Sigmoid colon (tissue), 7 donors: Measurements from ENCODE around the gene RPL7L1. TPM values are rescaled to one million over a fixed set of nuclear protein-coding genes. Genes with fewer than 3 reads are reported as not detected.
"Not testable (repeated sequence)": the region's sequence is repeated elsewhere in the genome, so short reads cannot be mapped to it uniquely, and the experiment has no call there.

ENCODE experiments used
- DNase-seq: peaks from one replicate; pipeline ENCODE4 v3.0.0-alpha.2; 2019
- H3K27ac ChIP-seq, 4 donors: fragments of 200-600 bp; sonication (generic); one replicate each; pipeline ENCODE4 v1.5.1; 2016 to 2019; ENCODE audit warnings: mild to moderate bottlenecking in 1 of 4
- H3K27me3 ChIP-seq, 3 donors: fragments of 200-600 bp; sonication (generic); one replicate each; pipeline ENCODE4 v1.5.1; 2019; ENCODE audit warnings: mild to moderate bottlenecking in 1 of 3
- H3K36me3 ChIP-seq, 4 donors: fragments of 200-600 bp; sonication (generic); one replicate each; pipeline ENCODE4 v1.5.1; 2016 to 2019
- H3K4me1 ChIP-seq, 4 donors: fragments of 200-600 bp; sonication (generic); one replicate each; pipeline ENCODE4 v1.5.1; 2017 to 2019
- H3K4me3 ChIP-seq, 4 donors: fragments of 200-600 bp; sonication (generic); one replicate each; pipeline ENCODE4 v1.5.1; 2017 to 2019; ENCODE audit warnings: mild to moderate bottlenecking in 2 of 4, moderate library complexity in 1 of 4
- H3K9me3 ChIP-seq, 4 donors: fragments of 200-600 bp in 3 of 4; sonication (generic) in 3 of 4; one replicate each; pipeline versions ENCODE4 v1.5.1 to v1.6.1; 2013 to 2019
- EP300 ChIP-seq, 4 donors: sonication (generic); formaldehyde crosslinking; IDR thresholded peaks; one replicate each; pipeline ENCODE4 v1.6.1; 2017; ENCODE audit warnings: antibody characterized with exemption in 4 of 4
- POLR2A ChIP-seq, 2 donors: fragments of 450-650 bp; IDR thresholded peaks; one replicate each; pipeline ENCODE4 v1.6.1; 2016; ENCODE audit warnings: antibody characterized with exemption in 2 of 2, mild to moderate bottlenecking in 2 of 2, moderate library complexity in 2 of 2
- POLR2AphosphoS5 ChIP-seq, 4 donors: sonication (generic); formaldehyde crosslinking; IDR thresholded peaks; one replicate each; pipeline ENCODE4 v1.6.1; 2017; ENCODE audit warnings: antibody characterized with exemption in 4 of 4
- WGBS, 2 donors: extraction: QIAGEN DNeasy Blood & Tissue Kit; methylation state at CpG; one replicate each; pipeline ENCODE4 v1.1.7; 2013; 5-methylcytosine and 5-hydroxymethylcytosine counted together
- intact Hi-C: fragments of 100-400 bp; cut with DNase I; formaldehyde crosslinking; loops from one replicate; pipeline ENCODE4 v1.15.1; 2023
- polyA plus RNA-seq, 3 donors: library from polyadenylated mRNA; stranded (reverse); fragments of 200-250 nt; gene quantifications; one replicate each; pipeline ENCODE4 v1.2.3, GENCODE V29; 2013
- total RNA-seq, 4 donors: library from RNA; depleted of rRNA; stranded (reverse); fragments of >200 nt; gene quantifications; one replicate each; pipeline ENCODE4 v1.1.0, GENCODE V29; 2016
- TF ChIP-seq, protein P1 (sequence below), 4 experiments: fragments of 450-650 bp in 3 of 4; fragments of 200-600 bp in 1 of 4; IDR thresholded peaks; one replicate each; pipeline ENCODE4 v1.5.1; 2016 to 2019; ENCODE audit warnings: antibody characterized with exemption in 4 of 4, mild to moderate bottlenecking in 3 of 4, moderate library complexity in 2 of 4
- donor health status: healthy with polysubstance abuse.
- donor health status: Bipolar disorder and iron deficiency.
- donor health status: healthy.

RPL7L1 gene
- total and polyA plus RNA-seq, 7 donors, result 30.6 to 79.0 (median 67.6) TPM

DNA sequence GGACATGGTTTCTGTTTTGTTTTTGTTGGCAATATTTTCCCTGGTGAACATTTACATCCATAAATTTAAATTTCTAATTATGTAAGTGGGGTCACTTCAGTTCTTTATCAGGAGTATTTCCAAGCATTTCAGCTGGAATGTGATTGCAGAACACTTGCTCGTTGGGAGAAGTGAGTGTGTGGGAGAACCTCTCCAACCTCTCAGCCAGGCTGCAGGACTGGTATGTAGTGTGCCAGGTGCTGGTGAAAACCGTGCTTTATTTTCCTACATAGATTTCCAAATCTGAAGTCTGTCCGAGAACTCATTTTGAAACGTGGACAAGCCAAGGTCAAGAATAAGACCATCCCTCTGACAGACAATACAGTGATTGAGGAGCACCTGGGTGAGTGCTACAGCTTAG lies 6.3 kb downstream of the RPL7L1 start:
- WGBS, 2 donors, result 79 to 89% methylated on average over 4 of the region's 4 CpGs

DNA sequence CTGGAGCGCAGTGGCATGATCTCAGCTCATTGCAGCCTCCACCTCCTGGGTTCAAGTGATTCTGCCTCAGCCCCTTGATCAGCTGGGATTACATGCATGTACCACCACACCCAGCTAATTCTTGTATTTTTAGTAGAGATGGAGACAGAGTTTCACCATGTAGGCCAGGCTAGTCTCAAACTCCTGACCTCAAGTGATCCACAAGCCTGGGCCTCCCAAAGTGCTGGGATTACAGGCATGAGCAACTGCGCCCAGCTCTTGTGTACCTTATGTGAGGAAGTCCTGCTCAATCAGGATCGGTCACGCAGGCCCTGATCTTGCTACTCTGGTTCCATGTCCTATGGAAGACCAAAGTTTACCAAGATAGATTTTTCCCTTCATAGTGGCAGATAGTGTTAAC lies 8.8 kb downstream of the RPL7L1 start:
- Histone ChIP-seq H3K4me1 (peaks cover 0 to 15% (median 9%) of the 10 kb centered on the region in 4 donors), H3K36me3 (peaks cover 26 to 54% (median 31%) of the 10 kb centered on the region in 4 donors)
- H3K4me3 ChIP-seq, H3K27ac ChIP-seq, H3K27me3 ChIP-seq, intact Hi-C loops, H3K9me3 ChIP-seq, DNase-seq: not testable (repeated sequence)
- 86 to 97% methylated on average over 4 of the region's 4 CpGs for WGBS, 2 donors

More for the DNA sequence above, 6.3 kb downstream of the RPL7L1 start:
- Histone ChIP-seq H3K27ac (no peak overlapping the region), H3K9me3 (no peaks in the 10 kb centered on the region), H3K4me1 (peaks cover 0 to 31% (median 20%) of the 10 kb centered on the region in 4 donors), H3K27me3 (no peaks in the 10 kb centered on the region), H3K36me3 (peaks cover 28 to 70% (median 36%) of the 10 kb centered on the region in 4 donors), H3K4me3 (no peak overlapping the region)
- DNase-seq, result no peak
- no peak for TF ChIP-seq EP300 (IDR thresholded peaks at IDR 0.05)
- TF ChIP-seq POLR2A (IDR thresholded peaks at IDR 0.05), result no peak
- TF ChIP-seq POLR2AphosphoS5 (IDR thresholded peaks at IDR 0.05), result no peak
- TF ChIP-seq, protein P1, sequence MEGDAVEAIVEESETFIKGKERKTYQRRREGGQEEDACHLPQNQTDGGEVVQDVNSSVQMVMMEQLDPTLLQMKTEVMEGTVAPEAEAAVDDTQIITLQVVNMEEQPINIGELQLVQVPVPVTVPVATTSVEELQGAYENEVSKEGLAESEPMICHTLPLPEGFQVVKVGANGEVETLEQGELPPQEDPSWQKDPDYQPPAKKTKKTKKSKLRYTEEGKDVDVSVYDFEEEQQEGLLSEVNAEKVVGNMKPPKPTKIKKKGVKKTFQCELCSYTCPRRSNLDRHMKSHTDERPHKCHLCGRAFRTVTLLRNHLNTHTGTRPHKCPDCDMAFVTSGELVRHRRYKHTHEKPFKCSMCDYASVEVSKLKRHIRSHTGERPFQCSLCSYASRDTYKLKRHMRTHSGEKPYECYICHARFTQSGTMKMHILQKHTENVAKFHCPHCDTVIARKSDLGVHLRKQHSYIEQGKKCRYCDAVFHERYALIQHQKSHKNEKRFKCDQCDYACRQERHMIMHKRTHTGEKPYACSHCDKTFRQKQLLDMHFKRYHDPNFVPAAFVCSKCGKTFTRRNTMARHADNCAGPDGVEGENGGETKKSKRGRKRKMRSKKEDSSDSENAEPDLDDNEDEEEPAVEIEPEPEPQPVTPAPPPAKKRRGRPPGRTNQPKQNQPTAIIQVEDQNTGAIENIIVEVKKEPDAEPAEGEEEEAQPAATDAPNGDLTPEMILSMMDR (IDR thresholded peaks at IDR 0.05), result no peak
- intact Hi-C loops, result no loop called here

DNA sequence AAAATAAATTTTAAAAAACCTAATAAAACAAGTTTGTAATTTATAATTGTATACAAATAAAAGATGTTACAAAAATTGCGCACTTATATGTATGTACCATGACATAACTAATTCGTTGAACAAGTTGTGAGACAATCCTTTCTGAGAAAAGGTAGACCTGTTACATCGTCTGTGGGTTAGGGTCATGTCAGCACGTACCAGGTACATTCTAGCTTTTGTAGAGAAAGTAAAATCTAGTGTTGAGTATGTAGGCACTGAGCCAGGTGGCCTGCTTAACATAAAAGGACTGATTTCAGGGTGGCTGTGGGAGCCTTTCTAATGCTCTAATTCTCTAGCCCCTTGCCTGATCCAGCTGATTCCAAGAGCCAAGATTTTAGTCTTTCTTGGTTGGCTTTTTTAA lies 10.4 kb downstream of the RPL7L1 start:
- intact Hi-C loops, result no loop called here
- peak overlapping the region; percentile 84 to 97 (median 93) for H3K27ac ChIP-seq
- peak overlapping the region in 3 of 4 donors; percentile 56 to 97 (median 74) for H3K4me3 ChIP-seq
- H3K27me3 ChIP-seq, result no peaks in the 10 kb centered on the region
- peaks cover 11 to 37% (median 15%) of the 10 kb centered on the region in 4 donors for H3K36me3 ChIP-seq
- DNase-seq, result no peak
- 54 to 56% methylated on average over 4 of the region's 4 CpGs for WGBS, 2 donors
- no peaks in the 10 kb centered on the region for H3K9me3 ChIP-seq
- H3K4me1 ChIP-seq, result peaks cover 0 to 15% (median 9%) of the 10 kb centered on the region in 4 donors
- TF ChIP-seq POLR2A (IDR thresholded peaks at IDR 0.05) (no peak), EP300 (IDR thresholded peaks at IDR 0.05) (no peak), POLR2AphosphoS5 (IDR thresholded peaks at IDR 0.05) (no peak)
- TF ChIP-seq, protein P1 (IDR thresholded peaks at IDR 0.05), result no peak

DNA sequence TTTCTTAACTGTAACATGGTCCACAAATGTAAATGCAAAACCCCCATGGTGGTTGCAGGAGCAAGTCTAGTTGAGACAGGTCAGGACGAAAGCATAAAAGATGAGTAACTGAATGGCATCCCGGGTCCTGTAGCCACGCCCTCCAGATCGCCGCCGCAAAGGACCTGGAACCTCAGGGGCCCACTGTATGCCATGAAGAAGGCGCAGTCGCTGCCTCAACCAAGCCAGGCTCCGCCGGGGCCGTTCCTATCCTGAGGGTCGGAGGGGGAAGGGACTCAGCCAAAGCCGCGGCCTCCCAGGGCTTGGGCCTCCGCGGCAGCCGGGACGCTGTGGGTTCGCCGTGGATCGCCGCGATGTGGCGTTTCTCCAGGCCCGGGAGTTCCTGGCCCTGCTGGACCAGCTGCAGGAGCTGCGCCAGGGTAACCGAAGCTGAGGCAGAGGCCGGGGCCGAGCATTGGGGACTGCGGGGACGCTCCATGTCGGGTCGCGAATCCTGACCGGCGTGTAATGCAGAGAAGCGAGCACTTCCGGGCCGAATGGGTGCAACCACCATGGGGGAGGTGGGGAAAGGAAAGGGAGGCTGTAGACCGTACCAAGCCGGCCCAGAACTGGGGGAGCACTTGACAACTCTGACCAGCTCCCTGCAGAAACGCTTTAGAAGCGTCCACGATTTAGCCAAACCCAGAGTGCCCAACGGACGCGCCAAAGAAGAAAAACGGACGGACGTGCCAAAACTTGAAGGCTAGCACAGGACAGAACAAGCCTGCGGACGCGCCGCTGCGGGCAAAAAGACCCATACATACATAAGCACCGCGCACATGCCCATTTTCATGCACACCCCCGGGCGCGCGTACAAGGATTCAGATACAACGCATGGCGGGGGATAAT lies 11.1 kb downstream of the RPL7L1 start:
- peaks cover 0 to 15% (median 9%) of the 10 kb centered on the region in 4 donors for H3K4me1 ChIP-seq
- 0 to 1% methylated on average over 63 of the region's 63 CpGs for WGBS, 2 donors
- peak; percentile 57 to 59 for TF ChIP-seq POLR2A (IDR thresholded peaks at IDR 0.05)
- TF ChIP-seq POLR2AphosphoS5 (IDR thresholded peaks at IDR 0.05), result peak; percentile 71 to 92 (median 88)
- TF ChIP-seq, protein P1 (IDR thresholded peaks at IDR 0.05), result no peak
- TF ChIP-seq EP300 (IDR thresholded peaks at IDR 0.05), result no peak
- peak overlapping the region; percentile 84 to 97 (median 93) for H3K27ac ChIP-seq
- intact Hi-C loops, result no loop called here
- H3K27me3 ChIP-seq, result no peaks in the 10 kb centered on the region
- peak; percentile 96 for DNase-seq
- no peaks in the 10 kb centered on the region for H3K9me3 ChIP-seq
- H3K4me3 ChIP-seq, result peak overlapping the region; percentile 56 to 97 (median 82)
- peaks cover 6 to 30% (median 9%) of the 10 kb centered on the region in 4 donors for H3K36me3 ChIP-seq

DNA sequence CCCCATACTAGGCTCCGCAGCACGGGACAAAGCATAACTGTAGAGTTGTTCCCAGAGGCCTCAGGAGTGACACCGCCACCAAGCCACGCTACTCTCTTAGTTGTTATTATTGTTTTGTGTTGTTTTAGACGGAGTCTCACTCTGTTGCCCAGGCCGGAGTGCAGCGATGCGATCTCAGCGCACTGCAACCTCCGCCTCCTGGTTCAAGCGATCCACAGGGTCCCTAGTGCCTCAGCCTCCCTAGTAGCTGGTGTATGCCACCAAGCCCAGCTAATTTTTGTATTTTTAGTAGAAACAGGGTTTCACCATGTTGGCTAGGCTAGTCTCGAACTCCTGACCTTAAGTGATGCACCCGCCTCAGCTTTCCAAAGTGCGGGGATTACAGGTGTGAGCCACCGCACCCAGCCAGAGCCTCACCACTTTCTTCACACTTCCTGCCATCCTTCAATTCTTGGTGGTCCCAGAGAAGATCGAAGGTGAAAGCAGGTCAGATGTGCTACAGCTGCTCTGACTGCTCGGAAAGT lies 11.8 kb downstream of the RPL7L1 start:
- H3K9me3 ChIP-seq, result no peaks in the 10 kb centered on the region
- DNase-seq, result no peak
- peaks cover 0 to 23% (median 2%) of the 10 kb centered on the region in 4 donors for H3K36me3 ChIP-seq
- peaks cover 0 to 15% (median 9%) of the 10 kb centered on the region in 4 donors for H3K4me1 ChIP-seq
- no peak for TF ChIP-seq EP300 (IDR thresholded peaks at IDR 0.05)
- peak overlapping the region; percentile 84 to 97 (median 93) for H3K27ac ChIP-seq
- peak overlapping the region; percentile 56 to 97 (median 82) for H3K4me3 ChIP-seq
- intact Hi-C loops, result no loop called here
- H3K27me3 ChIP-seq, result no peaks in the 10 kb centered on the region
- 21 to 46% methylated on average over 17 of the region's 17 CpGs for WGBS, 2 donors

DNA sequence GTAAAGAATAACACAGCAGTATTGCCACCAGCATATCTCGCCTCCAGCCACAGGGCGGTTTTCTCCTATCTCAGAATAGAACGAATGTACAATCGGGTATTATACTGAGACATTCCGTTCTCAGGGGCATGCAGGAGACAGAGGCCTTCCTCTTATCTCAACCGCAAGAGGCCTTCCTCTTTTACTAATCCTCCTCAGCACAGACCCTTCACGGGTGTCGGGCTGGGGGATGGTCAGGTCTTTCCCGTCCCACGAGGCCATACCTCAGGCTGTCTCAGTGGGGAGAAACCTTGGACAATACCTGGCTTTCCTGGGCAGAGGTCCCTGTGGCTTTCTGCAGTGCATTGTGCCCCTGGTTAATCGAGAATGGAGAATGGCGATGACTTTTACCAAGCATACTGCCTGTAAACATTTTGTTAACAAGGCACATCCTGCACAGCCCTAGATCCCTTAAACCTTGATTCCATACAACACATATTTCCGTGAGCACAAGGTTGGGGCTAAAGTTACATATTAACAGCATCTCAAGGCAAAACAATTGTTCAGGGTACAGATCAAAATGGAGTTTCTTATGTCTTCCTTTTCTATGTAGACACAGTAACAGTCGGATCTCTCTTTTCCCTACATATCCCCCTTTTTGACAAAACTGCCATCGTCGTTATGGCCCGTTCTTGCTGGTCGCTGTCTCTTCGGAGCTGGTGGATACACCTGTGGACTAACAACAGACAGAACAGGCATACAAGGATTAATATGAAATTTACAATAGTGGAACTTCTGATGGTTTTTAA lies 14.8 kb downstream of the RPL7L1 start:
- H3K27me3 ChIP-seq, H3K36me3 ChIP-seq, H3K27ac ChIP-seq, H3K4me3 ChIP-seq, DNase-seq, intact Hi-C loops, H3K9me3 ChIP-seq: not testable (repeated sequence)
- H3K4me1 ChIP-seq, result peaks cover 0 to 15% (median 9%) of the 10 kb centered on the region in 4 donors
- WGBS, 2 donors, result 60% methylated on average over 19 of the region's 19 CpGs
